ENCODE measurements around the gene ARHGAP4.
A peak's percentile ranks its signal among the peaks of the same experiment; 100 is the strongest.

Gene ARHGAP4

DNA sequence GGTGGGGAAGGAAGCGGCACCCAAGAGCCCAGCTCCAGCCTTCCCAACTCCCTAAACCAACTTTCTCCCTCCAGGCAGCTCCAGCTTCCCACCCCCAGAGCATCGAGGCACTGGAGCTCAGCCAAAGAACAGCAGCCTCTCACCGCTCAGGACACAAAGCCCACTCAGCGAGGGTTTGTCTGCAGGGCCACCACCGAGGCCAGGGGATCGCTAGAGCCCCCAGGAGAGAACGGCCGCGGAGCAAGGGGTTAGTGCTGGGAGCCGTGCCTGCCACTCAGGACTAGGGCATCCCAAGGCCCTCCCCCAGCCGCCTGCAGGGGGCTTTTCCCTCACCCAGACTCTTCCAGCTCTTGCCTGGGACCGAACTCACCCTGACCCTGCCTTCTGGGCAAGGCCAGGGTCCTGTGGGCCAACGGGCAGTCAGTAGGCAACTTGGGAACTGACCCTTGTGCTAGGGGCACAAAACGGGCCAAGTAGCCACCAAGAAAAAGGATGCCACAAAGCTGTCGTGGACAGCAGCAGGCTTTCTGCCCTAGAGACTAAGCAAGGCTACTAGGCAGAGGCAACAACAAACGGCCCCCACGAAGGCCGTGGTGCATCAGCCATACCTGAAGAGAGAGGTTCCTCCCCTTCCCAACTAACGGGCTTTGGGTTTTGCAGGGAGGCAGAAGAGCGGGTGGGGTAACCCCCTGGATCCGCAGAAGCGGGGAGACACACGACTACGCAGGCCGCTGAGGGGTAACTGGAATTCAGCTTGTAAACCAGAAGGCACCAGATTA, 43.2 kb upstream of the ARHGAP4 start:
- Histone ChIP-seq H3K4me1 (ENCODE audit: control insufficient read depth, insufficient read depth, low read length) (peaks cover 3% of the 10 kb centered on the region), H3K36me3 (ENCODE audit: control insufficient read depth, insufficient read depth, low read length) (peaks cover 9% of the 10 kb centered on the region)

DNA sequence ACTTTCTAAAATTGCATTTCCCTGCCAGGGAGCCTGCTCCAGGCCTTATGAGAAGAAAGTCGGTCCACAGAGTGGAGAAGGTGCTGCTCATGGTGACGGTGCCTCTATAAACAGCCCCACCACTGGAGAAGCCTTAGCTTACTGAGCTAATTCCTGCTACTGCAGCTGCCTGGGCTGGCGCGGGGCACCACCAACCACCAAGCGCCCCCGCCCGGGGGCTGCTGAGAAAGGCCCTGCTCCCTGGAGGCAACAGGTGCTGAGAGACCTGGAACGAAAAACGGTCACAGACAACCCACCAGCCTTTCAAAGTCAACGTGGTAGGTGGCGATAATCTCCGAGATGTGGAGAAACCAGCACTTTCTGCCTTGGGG, 42.7 kb upstream of the ARHGAP4 start:
- peaks cover 4% of the 10 kb centered on the region for H3K9me3 ChIP-seq (ENCODE audit: control insufficient read depth, insufficient read depth, low read length)
- H3K4me1 ChIP-seq (ENCODE audit: control insufficient read depth, insufficient read depth, low read length), result peaks cover 3% of the 10 kb centered on the region
- H3K27me3 ChIP-seq (ENCODE audit: control insufficient read depth, insufficient read depth, low read length), result no peaks in the 10 kb centered on the region
- peak overlapping the region; percentile 95 for H3K4me3 ChIP-seq (ENCODE audit: low read depth, low read length)
- peaks cover 15% of the 10 kb centered on the region for H3K36me3 ChIP-seq (ENCODE audit: control insufficient read depth, insufficient read depth, low read length)
- no peak overlapping the region for H3K9ac ChIP-seq (ENCODE audit: low read depth, low read length)

More for the DNA sequence above, 43.2 kb upstream of the ARHGAP4 start:
- Histone ChIP-seq H3K9ac (ENCODE audit: low read depth, low read length) (peak overlapping the region; percentile 65), H3K4me3 (ENCODE audit: low read depth, low read length) (peak overlapping the region; percentile 95), H3K9me3 (ENCODE audit: control insufficient read depth, insufficient read depth, low read length) (peaks cover 5% of the 10 kb centered on the region), H3K27me3 (ENCODE audit: control insufficient read depth, insufficient read depth, low read length) (no peaks in the 10 kb centered on the region)

DNA sequence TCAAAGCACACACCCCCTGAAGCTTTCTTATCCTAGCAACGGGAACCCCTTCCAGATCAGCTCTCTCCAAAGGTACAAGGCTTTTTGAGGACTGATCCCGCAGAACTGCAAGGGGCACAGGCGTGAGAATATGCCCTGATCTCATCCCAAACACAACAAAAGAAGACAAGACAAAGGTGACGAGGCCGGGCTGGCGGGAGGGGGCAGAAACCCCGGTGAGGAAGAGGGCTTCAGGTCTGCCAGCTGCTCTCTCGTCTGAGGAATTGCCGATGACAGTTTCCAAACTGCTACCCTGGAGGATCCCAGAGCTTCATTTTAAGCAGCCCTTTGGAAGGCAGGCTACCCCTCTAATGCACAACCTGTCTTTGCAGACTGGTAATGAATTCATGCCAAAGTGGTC, 42.2 kb upstream of the ARHGAP4 start:
- Histone ChIP-seq H3K36me3 (ENCODE audit: control insufficient read depth, insufficient read depth, low read length) (peaks cover 18% of the 10 kb centered on the region), H3K4me1 (ENCODE audit: control insufficient read depth, insufficient read depth, low read length) (peaks cover 3% of the 10 kb centered on the region), H3K4me3 (ENCODE audit: low read depth, low read length) (peak overlapping the region; percentile 22), H3K9ac (ENCODE audit: low read depth, low read length) (no peak overlapping the region), H3K27me3 (ENCODE audit: control insufficient read depth, insufficient read depth, low read length) (no peaks in the 10 kb centered on the region), H3K9me3 (ENCODE audit: control insufficient read depth, insufficient read depth, low read length) (peaks cover 4% of the 10 kb centered on the region)

DNA sequence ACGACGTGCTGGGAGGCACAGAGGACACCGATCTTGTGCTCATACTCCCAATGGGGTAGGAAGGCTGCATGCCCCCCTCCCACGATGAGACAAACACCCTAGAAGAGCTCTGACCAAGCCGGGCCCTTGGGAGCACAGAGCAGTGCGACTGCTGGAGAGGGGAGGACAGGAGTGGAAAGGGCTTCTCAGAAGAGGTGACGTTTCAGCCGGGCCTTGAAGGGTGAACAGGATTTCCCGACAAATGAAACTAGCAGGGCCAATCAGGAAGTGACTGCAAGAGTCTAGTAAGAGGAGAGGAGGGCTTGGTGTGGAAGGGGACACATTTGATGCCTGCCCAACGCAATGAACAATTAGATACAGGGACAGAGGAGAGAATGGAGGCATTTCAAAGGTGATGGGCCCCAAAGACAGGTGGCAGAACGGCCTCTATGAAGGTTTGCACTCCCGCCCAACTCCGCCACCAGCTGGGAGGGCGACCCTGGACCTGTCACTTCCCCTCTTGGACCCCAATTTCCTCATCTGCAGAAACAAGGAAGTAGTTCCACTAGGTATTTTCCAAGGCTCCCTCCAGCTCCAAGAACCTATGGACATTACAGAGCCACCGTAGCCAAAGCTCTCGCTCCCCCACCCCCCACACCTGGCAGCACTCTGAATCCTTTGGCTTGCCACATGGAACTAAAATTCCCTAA, 41.6 kb upstream of the ARHGAP4 start:
- H3K36me3 ChIP-seq (ENCODE audit: control insufficient read depth, insufficient read depth, low read length), result peaks cover 22% of the 10 kb centered on the region
- peaks cover 3% of the 10 kb centered on the region for H3K4me1 ChIP-seq (ENCODE audit: control insufficient read depth, insufficient read depth, low read length)
- H3K27me3 ChIP-seq (ENCODE audit: control insufficient read depth, insufficient read depth, low read length), result no peaks in the 10 kb centered on the region
- H3K9ac ChIP-seq (ENCODE audit: low read depth, low read length), result no peak overlapping the region
- H3K9me3 ChIP-seq (ENCODE audit: control insufficient read depth, insufficient read depth, low read length), result peaks cover 4% of the 10 kb centered on the region
- H3K4me3 ChIP-seq (ENCODE audit: low read depth, low read length), result peak overlapping the region; percentile 18

DNA sequence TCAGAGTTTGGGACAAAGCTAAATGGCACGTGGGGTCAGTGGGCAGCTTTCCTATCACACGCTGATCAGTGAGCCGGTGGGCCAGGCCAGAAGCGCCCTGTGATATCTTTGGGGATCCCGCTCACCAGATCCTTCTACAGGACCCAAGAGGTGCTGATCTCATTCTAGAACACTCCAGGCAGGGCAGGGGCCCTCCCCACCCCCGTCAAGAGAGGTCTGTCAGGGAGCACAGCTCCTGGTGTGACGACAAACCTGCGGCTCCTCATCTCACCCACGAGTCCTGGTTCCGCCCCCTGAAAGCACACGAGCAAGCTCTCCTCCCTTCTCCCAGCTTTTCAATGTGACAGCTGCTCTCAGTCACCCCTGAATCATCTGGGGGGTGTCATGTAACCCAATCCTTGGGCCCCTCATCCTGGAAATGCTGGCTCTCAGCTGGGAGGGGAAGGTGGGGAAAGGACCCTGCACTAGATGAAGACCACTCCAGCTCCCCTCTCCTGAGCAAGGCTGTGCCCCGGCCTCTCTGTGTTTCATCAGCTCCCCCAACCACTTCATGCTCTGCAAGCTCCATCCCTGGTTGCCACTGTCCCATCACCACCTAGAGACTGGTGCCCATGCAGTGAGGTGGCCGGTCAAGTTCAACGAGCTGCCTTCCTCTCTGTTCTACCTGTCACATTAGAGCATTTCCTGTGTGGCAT, 40.9 kb upstream of the ARHGAP4 start:
- Histone ChIP-seq H3K4me3 (ENCODE audit: low read depth, low read length) (peak overlapping the region; percentile 18), H3K9me3 (ENCODE audit: control insufficient read depth, insufficient read depth, low read length) (peaks cover 4% of the 10 kb centered on the region), H3K36me3 (ENCODE audit: control insufficient read depth, insufficient read depth, low read length) (peaks cover 27% of the 10 kb centered on the region), H3K27me3 (ENCODE audit: control insufficient read depth, insufficient read depth, low read length) (no peaks in the 10 kb centered on the region), H3K9ac (ENCODE audit: low read depth, low read length) (peak overlapping the region; percentile 54), H3K4me1 (ENCODE audit: control insufficient read depth, insufficient read depth, low read length) (peaks cover 3% of the 10 kb centered on the region)

DNA sequence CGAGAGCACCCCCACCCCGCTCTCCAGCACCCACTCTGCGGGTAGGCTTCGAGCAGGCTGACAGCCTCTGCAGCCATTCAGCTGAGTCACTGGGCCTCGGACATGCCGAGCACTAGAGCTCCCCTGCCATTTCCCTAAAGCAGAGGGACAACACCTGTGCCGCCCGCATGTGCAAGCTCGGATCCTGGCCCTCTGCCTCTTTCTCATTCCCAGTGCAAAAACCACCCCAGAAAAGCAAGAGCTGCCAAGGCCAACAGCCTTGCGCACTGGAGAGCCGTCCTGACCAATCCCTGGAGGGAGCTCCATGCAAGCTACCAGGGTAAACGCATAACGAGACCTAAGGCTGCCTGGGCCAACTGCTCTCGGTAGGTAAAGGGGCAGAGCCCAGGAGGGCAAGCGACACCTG, 40.2 kb upstream of the ARHGAP4 start:
- peaks cover 4% of the 10 kb centered on the region for H3K9me3 ChIP-seq (ENCODE audit: control insufficient read depth, insufficient read depth, low read length)
- H3K9ac ChIP-seq (ENCODE audit: low read depth, low read length), result peak overlapping the region; percentile 54
- H3K36me3 ChIP-seq (ENCODE audit: control insufficient read depth, insufficient read depth, low read length), result peaks cover 34% of the 10 kb centered on the region
- H3K4me3 ChIP-seq (ENCODE audit: low read depth, low read length), result no peak overlapping the region
- no peaks in the 10 kb centered on the region for H3K27me3 ChIP-seq (ENCODE audit: control insufficient read depth, insufficient read depth, low read length)
- peaks cover 3% of the 10 kb centered on the region for H3K4me1 ChIP-seq (ENCODE audit: control insufficient read depth, insufficient read depth, low read length)

DNA sequence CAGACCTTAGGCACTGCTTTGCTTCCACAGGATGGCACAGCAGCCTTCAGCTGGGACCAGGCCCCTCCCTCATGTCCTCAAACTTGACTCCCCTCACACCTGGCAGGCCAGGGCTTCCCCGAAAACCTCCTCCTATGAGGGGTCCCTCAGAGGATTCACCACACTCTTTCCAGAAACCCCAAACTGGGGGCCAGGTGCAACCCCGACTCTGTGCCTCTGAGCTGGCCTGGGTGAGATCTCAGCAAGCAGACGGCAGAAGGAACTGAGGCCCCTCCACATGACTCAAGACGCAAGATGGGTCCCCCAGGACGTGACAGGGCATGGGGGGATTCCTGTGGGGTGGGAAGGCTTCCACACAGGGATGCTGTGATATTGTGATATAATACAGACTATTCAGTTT, 39.3 kb upstream of the ARHGAP4 start:
- peaks cover 4% of the 10 kb centered on the region for H3K9me3 ChIP-seq (ENCODE audit: control insufficient read depth, insufficient read depth, low read length)
- peaks cover 3% of the 10 kb centered on the region for H3K4me1 ChIP-seq (ENCODE audit: control insufficient read depth, insufficient read depth, low read length)
- H3K27me3 ChIP-seq (ENCODE audit: control insufficient read depth, insufficient read depth, low read length), result no peaks in the 10 kb centered on the region
- H3K9ac ChIP-seq (ENCODE audit: low read depth, low read length), result no peak overlapping the region
- H3K4me3 ChIP-seq (ENCODE audit: low read depth, low read length), result no peak overlapping the region
- peaks cover 41% of the 10 kb centered on the region for H3K36me3 ChIP-seq (ENCODE audit: control insufficient read depth, insufficient read depth, low read length)

DNA sequence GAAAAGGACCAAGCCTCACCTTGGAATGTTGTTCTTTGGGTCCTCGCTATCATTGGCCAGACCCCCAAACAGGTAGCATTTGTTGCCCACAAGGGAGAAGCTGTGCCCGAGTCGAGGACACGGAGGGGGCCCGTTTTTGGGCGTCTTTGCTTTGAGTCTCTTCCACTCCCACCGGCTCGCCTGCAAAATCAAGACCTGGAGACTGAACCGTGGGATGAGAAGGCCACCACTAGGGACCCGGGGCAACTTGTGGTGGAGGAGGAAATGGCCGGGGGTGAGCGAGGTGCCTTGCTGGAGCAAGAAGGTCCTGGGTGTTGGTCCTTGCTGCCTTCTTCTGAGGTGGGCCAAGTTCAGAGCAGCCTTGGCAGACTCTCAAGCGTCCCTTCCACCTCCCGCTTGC, 38.0 kb upstream of the ARHGAP4 start:
- no peaks in the 10 kb centered on the region for H3K27me3 ChIP-seq (ENCODE audit: control insufficient read depth, insufficient read depth, low read length)
- H3K4me1 ChIP-seq (ENCODE audit: control insufficient read depth, insufficient read depth, low read length), result peaks cover 3% of the 10 kb centered on the region
- no peak overlapping the region for H3K4me3 ChIP-seq (ENCODE audit: low read depth, low read length)
- no peak overlapping the region for H3K9ac ChIP-seq (ENCODE audit: low read depth, low read length)
- peaks cover 7% of the 10 kb centered on the region for H3K9me3 ChIP-seq (ENCODE audit: control insufficient read depth, insufficient read depth, low read length)
- peaks cover 54% of the 10 kb centered on the region for H3K36me3 ChIP-seq (ENCODE audit: control insufficient read depth, insufficient read depth, low read length)

DNA sequence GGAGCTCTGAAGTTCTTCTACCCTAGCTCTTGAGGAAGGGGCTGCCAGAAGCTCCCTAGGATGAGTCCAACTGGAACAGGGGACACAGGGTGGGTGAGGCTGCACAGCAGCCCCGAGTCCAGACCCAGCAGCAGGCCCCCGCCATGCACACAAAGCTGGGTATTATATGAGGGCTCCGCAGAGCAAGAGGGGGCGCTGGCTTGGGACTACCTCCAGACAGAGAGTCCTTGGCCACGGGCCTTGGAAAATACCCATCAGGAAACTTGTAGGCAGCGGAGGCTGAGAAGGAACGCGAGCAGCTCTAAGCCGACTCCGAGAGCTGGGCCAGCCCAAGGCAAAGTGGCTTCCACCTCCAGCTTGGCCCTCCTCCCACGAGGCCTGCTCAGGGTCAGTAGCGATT, 37.5 kb upstream of the ARHGAP4 start:
- Histone ChIP-seq H3K4me1 (ENCODE audit: control insufficient read depth, insufficient read depth, low read length) (peaks cover 2% of the 10 kb centered on the region), H3K9me3 (ENCODE audit: control insufficient read depth, insufficient read depth, low read length) (peaks cover 8% of the 10 kb centered on the region), H3K36me3 (ENCODE audit: control insufficient read depth, insufficient read depth, low read length) (peaks cover 55% of the 10 kb centered on the region), H3K4me3 (ENCODE audit: low read depth, low read length) (no peak overlapping the region), H3K9ac (ENCODE audit: low read depth, low read length) (no peak overlapping the region), H3K27me3 (ENCODE audit: control insufficient read depth, insufficient read depth, low read length) (no peaks in the 10 kb centered on the region)

DNA sequence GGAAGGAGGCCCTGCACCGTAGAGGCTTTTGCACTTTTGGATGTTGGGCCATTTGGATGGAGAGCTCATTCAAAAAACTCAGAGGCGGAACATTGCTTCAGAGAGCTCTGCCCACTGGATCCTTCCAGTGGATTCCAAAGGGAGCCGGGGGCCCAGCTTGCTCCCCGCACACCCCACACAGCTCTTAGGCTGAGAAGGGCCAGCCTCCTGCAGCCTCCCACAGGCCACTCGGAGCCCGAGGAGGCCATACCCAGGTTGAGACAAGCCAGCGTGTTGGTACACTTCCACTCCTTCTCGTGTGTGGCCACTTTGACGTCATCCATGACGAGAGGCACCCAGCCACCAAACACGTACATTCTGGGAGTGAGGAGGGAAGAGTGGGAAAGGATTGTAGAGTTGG, 35.2 kb upstream of the ARHGAP4 start:
- Histone ChIP-seq H3K4me3 (ENCODE audit: low read depth, low read length) (no peak overlapping the region), H3K36me3 (ENCODE audit: control insufficient read depth, insufficient read depth, low read length) (peaks cover 68% of the 10 kb centered on the region), H3K9ac (ENCODE audit: low read depth, low read length) (no peak overlapping the region), H3K9me3 (ENCODE audit: control insufficient read depth, insufficient read depth, low read length) (peaks cover 4% of the 10 kb centered on the region), H3K4me1 (ENCODE audit: control insufficient read depth, insufficient read depth, low read length) (no peaks in the 10 kb centered on the region), H3K27me3 (ENCODE audit: control insufficient read depth, insufficient read depth, low read length) (no peaks in the 10 kb centered on the region)

DNA sequence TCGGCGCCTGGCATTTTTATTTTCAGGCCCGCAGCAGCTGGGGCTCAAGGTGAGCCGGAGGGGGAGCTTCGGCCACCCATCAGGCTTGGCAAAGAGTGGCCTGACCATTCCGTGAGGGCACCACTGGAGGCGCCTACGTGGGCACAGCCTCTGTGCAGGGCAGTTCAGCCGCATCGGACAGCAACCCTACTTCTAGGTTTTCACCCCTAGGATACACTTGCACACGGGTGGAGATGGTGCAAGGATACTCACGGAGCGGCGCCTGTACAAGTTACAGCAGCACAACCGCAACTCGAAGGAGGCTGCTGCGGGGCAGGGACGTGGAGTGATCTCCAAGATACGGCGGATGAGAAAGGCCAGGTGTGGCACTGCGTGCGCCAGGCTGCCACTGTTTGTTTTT, 34.7 kb upstream of the ARHGAP4 start:
- H3K36me3 ChIP-seq (ENCODE audit: control insufficient read depth, insufficient read depth, low read length), result peaks cover 73% of the 10 kb centered on the region
- H3K27me3 ChIP-seq (ENCODE audit: control insufficient read depth, insufficient read depth, low read length), result no peaks in the 10 kb centered on the region

More for the DNA sequence above, 34.7 kb upstream of the ARHGAP4 start:
- H3K9ac ChIP-seq (ENCODE audit: low read depth, low read length), result no peak overlapping the region
- no peak overlapping the region for H3K4me3 ChIP-seq (ENCODE audit: low read depth, low read length)
- H3K9me3 ChIP-seq (ENCODE audit: control insufficient read depth, insufficient read depth, low read length), result peaks cover 4% of the 10 kb centered on the region
- no peaks in the 10 kb centered on the region for H3K4me1 ChIP-seq (ENCODE audit: control insufficient read depth, insufficient read depth, low read length)

Data from iPS-15b (cell line).